Measurements from ENCODE around the gene ZNF831.

Gene ZNF831

DNA sequence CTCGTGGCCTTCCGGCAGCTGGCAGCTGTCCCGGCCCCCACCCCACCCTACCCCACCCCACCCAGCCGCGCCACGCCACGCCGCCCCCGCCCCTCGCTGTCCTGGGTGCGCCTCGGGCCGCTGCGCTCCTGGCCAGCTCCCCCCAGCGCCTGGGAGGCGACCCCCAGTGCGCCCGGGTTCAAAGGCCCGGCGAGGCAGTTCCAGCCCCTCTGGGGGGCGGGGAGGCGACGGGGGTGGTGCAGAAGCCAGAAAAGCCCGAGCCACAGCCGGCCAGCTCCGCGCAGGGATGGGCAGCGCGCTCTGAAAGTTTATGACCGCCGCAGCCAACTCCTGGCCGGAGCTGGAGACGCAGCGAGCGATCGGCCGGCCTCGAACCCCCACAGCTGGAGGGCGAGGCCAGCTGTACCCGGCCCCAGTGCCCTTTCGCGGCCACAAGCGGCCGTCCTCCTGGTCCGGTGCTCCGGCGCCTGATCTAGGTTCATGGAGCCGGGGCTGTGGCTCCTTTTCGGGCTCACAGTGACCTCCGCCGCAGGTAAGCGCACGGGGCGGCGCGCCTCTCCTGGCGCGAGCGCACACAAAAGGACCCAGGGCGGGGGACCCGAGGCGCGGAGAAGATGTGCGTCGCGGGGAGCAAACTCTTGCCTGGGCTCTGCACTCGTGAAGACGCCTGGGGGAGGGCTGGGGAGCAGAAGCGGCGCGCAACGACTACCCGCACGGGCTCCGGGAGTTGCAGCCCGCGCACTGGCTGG is 136.9 kb downstream of the ZNF831 start, which contains the start of gene EDN3:
Gene EDN3, plus strand, starts transcription at position 279 of the 749 bp plus-strand sequence. Its CDS starts 202 bp downstream, at position 481.
- no peak for DNase-seq (ENCODE audit: low read depth in 1 of 2, low spot score in 1 of 2)

DNA sequence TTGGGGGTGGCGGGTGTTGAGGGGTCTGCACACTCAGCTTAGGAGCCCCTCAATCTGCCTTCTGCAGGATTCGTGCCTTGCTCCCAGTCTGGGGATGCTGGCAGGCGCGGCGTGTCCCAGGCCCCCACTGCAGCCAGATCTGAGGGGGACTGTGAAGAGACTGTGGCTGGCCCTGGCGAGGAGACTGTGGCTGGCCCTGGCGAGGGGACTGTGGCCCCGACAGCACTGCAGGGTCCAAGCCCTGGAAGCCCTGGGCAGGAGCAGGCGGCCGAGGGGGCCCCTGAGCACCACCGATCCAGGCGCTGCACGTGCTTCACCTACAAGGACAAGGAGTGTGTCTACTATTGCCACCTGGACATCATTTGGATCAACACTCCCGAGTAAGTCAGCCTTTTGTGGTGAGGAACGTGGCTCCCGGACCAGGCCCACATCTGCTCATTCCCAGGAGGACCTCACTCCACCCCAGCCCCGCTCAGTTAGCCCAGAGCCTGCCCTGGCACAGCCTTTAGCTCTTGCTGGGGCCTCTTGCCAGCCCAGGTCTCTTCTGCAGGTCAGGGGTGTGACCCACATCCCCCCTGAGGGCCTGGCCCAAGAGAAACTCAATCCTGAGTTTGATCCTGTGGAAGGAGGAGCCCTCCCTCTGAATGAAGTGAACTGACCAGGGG is 137.9 kb downstream of the ZNF831 start:
- DNase-seq (ENCODE audit: low read depth in 1 of 2, low spot score in 1 of 2) = no peak

DNA sequence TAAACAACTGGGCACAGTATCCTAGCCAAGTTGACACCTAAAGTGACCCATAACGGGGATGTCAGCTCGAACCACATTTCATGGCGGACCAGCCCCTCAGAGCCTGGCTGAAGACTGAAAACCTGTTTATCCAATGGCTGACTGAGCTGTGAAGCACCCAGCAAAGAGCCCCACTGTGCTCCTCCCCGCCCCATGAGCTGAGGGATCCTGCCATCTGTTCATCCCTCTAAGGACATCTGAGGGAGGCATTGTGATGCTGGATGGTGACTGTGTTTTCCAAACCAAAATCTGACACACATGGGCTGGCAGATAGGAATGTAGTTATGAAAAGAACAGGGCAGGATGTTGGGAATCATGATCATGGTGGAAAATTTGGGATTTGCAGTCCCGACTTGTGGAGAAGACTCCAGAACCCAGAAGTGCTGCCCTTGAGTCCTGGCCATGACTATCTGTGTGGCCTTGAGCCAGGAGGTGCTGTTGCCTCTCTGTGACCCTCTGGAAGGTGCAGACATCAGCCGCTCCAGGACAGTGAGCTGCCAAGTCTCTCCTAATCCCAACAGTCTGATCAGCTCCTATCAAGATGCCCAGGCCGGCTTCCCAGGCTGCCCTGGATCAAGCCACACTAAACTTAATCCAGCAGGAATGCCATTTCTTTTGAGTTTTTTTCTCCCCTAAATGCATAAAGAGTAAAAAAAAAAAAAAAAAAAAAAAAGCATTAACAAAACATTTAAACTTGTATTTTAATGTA is 142.5 kb downstream of the ZNF831 start:
- no peak for DNase-seq (ENCODE audit: low read depth in 1 of 2, low spot score in 1 of 2)

DNA sequence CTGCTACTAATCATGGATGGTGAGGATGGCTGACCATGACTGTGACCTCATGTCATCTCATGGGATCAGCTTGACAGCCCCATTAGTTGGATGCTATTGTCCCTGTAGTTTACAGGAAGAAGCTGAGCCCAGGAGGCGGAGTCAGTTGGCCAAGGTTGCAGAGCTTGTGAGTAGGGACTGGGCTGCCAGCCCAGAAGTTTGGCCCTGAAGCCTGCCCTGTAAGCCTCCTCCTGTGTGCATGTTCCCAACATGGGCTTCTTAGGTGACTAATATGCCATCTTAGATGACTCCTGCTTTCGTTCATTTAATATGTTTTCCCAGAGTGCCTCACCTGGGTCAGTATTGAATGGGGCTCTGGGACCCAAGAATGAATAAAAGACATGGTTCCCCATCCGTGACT is 143.6 kb downstream of the ZNF831 start:
- DNase-seq (ENCODE audit: low read depth in 1 of 2, low spot score in 1 of 2) = no peak
